NCI-H526 (cell line): Measurements from ENCODE around the gene GPANK1.

Source experiments
- DNase-seq, 2 experiments: peaks; one replicate each; lab custom pipeline; 2025; lab: John Stamatoyannopoulos, UW

Gene GPANK1

DNA sequence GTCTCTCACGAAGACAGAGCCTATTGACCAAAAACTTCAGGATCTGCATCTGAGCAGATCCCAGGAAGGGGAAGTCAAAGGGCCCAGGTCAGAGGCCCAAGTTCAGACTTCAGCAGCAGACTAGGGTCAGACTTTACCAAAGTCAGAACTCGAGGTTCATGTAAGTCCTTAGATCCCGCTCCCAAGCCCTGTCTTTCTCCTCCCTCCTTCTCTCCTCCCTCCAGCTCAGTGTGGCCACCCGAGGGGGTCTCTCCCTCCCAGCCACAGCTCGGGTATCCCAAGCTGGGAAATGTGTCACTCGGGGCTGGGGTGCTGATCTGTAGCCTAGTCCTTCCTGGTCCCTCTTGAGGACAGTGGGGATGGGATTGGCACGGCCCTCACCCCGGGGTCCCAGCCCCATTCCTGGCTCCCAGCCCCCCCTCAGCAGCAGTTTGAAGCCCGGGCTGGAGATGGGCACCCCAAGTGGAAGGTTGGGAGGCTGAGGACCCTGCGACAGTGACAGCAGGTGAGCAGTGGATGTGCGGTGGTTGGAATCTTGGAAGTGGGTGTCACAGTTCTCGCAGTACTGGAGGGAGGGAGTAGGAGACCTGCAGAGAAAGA is 2.6 kb downstream of the GPANK1 start:
- no peak for DNase-seq

DNA sequence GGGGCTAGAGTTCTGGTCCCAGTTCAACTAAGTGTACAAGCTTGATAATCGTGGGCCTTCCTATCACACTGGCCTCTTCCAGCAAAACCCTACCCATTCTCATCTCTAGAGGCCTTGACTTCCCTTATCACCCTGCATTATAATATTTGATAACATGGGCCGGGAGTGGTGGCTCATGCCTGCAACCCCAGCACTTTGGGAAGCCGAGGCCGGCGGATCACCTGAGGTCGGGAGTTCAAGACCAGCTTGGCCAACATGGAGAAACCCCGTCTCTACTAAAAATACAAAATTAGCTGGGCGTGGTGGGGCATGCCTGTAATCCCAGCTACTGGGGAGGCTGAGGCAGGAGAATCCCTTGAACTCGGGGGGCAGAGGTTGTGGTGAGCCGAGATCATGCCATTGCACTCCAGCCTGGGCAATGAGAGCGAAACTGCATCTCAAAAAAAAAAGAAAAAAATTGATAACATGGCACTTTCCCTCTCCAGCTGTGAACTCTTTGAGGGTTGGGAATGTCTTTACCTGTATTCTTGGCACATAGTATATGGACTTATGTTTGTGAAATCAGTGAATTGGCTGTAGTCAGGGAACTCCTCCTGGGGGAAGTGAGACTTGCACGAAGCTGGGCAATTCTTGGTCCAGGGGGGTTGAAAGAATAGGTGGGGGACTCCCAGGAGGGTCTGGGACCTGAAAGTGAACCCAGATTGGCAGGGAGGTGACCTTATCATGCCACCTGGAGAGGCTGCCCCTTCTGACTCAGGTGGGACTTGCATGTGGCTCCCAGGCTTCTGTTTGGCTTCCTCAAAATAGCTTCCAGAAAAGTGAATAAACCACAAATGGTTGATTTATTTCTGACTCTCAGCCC is 3.3 kb downstream of the GPANK1 start:
- no peak for DNase-seq

- peak; percentile 63 to 94 for DNase-seq
Observed at GRCh38 chr6:31660381-31661261, 4.2 kb downstream of the GPANK1 start, which contains the start of gene C6orf47. TSS of gene C6orf47 (minus strand) at chr6:31660778. CDS start at chr6:31659947, 831 bp downstream.

DNA sequence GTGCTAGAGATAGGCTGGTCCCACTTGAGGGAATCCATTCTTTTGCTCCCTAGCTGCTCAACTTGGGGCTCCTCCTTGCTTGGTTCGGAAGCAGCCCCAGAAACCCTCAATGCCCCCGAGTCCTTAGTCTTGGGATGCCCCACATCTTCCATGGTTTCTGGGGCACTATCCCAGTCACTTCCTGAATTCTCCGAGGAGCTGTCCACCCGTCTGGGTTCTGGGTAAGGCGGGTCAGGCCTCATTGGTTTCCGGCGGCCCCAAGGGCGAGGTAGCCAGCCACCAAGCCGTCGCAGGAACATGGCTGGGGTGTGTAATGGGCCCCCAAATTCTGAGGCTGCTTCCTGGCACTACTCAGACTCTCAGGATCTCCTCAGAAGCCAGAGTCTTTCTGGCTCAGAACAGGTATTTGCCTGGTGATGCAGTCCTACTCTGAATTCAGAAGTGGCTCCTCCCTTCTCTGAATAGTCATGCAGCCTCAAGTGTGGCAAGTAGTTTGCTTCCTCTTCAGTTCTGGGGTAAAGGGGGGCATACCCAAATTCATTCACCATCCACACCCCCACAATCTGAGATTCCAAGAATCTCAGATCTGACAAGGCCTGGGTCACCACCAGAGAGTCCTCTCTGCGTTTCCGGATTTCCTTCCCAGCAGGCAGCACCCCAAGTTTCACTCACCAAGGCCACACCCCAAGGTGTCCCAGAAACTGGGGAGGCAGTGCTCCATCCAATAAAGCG is 5.0 kb downstream of the GPANK1 start:
- peak in 1 of 2 experiments; percentile 27 for DNase-seq

- DNase-seq = no peak
Observed at GRCh38 chr6:31658983-31659648, 5.7 kb downstream of the GPANK1 start.

- no peak for DNase-seq
Observed at GRCh38 chr6:31658158-31658688, 6.6 kb downstream of the GPANK1 start.

GRCh38 chr6:31657406-31658157 is 7.2 kb downstream of the GPANK1 start:
- no peak for DNase-seq

DNA sequence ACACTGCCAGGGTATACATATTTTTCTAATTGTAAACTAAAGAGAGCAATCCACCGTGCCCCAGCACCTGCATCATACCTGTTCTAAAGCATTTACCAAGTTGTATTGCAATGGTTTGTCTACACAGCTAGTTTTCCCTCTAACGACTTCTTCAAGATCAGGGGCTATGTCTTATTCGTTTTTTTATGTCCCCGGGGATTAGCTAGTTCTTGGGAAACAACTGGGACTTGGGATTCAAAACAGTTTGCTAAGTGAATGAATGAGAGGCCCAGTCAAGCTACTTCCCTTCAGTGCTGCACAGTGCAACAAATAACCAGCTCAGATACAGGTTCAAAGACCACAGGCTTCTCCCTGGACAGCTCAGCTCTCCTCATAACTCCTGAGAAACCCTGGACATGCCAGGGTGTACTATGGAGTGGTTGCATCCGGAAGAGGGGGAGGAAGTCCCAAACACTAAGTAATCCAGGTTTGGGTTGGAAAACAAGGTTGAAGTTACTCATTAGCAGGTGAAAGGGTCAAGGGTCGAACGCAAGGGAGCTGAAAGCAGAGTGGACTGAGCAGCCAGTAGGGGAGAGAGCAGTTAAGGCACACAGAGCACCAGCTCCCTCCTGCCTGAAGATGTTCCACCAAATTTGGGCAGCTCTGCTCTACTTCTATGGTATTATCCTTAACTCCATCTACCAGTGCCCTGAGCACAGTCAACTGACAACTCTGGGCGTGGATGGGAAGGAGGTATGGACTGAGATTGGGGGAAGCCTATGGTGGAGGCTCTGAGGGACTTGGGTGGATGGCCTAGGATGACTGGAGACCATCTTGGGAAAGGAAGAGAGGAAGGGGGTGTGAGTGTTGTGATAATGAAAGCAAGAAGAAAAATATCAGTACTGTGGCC is 9.2 kb downstream of the GPANK1 start, which contains the start of gene APOM:
Gene APOM (plus strand): TSS at position 546 of the 889 bp plus-strand sequence. CDS start 73 bp downstream, at position 619.
- no peak for DNase-seq

- DNase-seq = no peak
Observed at GRCh38 chr6:31654574-31655348, 10.0 kb downstream of the GPANK1 start.

DNA sequence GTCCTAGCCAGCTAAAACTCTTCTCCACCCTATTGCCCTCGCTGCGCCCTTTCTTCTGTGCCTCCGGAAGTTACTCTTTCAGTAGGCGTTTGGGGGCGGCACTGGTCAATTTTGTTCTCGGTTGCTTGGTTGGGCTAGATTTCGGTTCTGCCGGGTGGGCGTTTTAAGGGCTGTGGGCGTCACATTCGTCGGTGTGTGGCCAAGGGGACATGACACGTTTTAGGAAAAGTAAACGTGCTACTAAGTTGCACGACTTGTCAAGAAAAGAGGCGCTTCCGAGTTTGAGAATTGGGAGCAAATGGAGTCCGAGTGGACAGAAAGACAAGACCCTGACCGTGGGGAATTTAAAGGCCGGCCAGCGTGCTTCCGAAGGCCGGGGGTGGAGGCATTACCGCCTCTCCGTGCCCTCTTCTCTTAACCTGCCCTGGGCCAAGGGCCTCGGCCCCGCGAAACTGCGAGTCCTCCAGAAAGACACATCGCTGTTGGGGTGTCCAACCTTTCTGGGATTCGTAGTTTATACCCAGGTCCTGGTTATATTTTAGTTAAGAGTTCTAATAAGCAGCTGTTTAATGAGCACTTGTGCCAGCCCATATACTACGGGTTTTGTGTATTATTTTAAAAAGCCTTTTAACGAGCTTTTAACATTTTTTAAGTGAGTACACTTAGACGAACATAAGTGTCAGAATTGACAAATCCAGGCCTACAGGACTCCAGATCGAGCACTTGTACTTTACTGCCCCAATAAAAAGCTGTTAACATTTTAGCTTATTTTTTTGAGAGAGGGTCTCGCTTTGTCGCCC is 11.7 kb downstream of the GPANK1 start:
- DNase-seq = peak; percentile 94 to 97

DNA sequence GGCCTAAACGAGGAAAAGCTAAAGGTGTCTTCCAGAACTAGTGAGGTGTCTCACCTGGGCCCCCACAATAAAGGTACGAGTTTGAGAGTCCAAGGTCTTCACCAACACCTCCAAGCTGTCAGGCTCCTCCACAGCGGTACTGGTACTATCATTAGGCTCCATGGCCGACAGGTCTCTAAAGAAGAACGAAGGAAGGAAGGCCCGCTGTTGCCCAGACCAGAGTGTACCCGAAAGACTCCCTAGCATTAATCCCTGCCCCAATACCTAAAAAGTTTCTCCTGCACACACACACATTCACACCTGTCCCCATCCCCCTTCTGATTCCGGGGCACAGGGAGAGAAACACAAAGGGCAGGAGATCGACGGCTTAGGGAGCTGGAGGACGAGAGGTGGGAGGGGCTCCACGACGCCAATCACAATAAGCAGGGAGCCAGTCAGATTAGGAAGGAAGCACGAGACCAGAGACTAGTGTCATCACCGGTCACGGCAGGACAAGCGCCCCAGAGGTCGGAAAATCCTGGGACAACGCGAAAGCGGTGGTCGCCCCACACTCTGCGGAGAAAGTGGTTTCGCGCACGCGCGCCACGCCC is 13.1 kb downstream of the GPANK1 start:
- DNase-seq = peak in 1 of 2 experiments; percentile 79

DNA sequence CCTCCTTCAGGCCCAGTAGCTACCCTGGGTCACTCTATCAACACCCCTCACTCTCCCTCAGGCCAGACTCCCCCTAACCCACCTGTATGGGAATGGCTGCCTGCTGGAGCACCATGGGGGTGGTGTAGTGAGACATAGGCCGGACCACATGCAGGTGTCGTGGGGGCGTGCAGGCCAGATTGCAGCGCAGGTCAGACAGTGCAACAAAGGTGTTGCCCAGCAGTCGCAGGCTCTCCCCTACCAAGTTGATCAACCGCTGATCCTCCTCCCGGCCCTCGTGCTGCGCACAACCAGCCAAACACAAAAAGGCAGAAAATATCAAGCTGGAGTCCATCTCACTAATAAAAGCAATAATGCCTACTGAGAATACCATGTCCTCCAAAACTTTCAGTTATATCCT is 19.5 kb downstream of the GPANK1 start:
- no peak for DNase-seq

GRCh38 chr6:31643818-31644454 is 20.9 kb downstream of the GPANK1 start:
- DNase-seq = no peak

GRCh38 chr6:31642798-31643570 is 21.8 kb downstream of the GPANK1 start:
- DNase-seq = no peak

DNA sequence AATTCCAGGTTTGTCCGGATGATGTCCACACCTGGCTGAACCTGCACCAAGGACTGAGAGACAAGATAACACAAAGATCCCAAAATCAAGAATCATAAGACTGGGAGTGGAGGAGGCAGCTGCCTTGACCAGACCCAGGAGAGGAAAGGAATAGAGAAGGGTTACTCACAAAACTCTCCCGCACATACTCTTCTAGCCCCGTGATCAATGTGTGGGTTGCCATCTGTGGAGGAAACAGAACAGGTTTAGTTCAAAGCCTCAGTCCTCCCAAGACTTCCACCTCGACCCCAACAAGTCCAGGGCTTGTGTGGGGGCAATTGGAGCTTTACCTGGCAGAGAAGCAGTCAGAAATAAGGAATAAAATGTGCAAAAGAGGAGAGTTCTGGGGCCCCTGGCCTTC is 23.4 kb downstream of the GPANK1 start:
- no peak for DNase-seq

GRCh38 chr6:31640612-31641011 is 24.2 kb downstream of the GPANK1 start:
- DNase-seq = no peak
